ENCODE data around the gene CALB2. TPM values are rescaled to one million over a fixed set of nuclear protein-coding genes. Genes with fewer than 3 reads are reported as not detected.

Gene CALB2
- total and polyA plus RNA-seq, 2 experiments from 2014 or later: 2.4 to 4.2 TPM

- no peak for ATAC-seq
- Histone ChIP-seq H3K4me2 (no peak overlapping the region), H3K36me3 (ENCODE audit: insufficient read depth) (no peaks in the 10 kb centered on the region), H3K27ac (ENCODE audit: low read depth) (no peak overlapping the region), H3F3A (replicated peaks; ENCODE audit: low read depth) (no peaks in the 10 kb centered on the region), H3K4me1 (ENCODE audit: insufficient read depth) (peaks cover 14% of the 10 kb centered on the region), H3K27me3 (ENCODE audit: insufficient read depth) (no peaks in the 10 kb centered on the region), H3K4me3 (no peak overlapping the region), H2AFZ (no peak overlapping the region), H4K20me1 (replicated peaks; ENCODE audit: insufficient read depth) (no peaks in the 10 kb centered on the region), H3K9me2 (ENCODE audit: insufficient read depth) (peaks cover 8% of the 10 kb centered on the region; the same call in 1 of the 2 replicates), H3K79me2 (replicated peaks; ENCODE audit: insufficient read depth) (no peaks in the 10 kb centered on the region)
- no peak for DNase-seq (ENCODE audit: low spot score)
- H3K4me3 Mint-ChIP-seq: no peak overlapping the region
- TF ChIP-seq ZNF331 (CRISPR knock-in tag; IDR thresholded peaks at IDR 0.05; ENCODE audit: low read depth): no peak
- TF ChIP-seq CREB1 (CRISPR knock-in tag; IDR thresholded peaks at IDR 0.05; ENCODE audit: low read depth): no peak
- no peak for TF ChIP-seq ZNF462 (CRISPR knock-in tag; IDR thresholded peaks at IDR 0.05)
- no peak for TF ChIP-seq EZH2 (IDR thresholded peaks at IDR 0.05; ENCODE audit: low read depth, unreplicated experiment)
- no peak for TF ChIP-seq POLR2AphosphoS5 (IDR thresholded peaks at IDR 0.05; ENCODE audit: low read depth)
- no peak overlapping the region; the same call in 1 of the 2 replicates for H3K27ac Mint-ChIP-seq
- H3K36me3 Mint-ChIP-seq (ENCODE audit: low read depth): no peaks in the 10 kb centered on the region
- no peaks in the 10 kb centered on the region for H3K9me3 Mint-ChIP-seq
- H3K27me3 Mint-ChIP-seq (ENCODE audit: insufficient read depth, low read depth, poor library complexity): peaks cover 4% of the 10 kb centered on the region
- peaks cover 17% of the 10 kb centered on the region for H3K4me1 Mint-ChIP-seq
These were observed 38.1 kb downstream of the CALB2 start for GRCh38 chr16:71396594-71396993.
